ENCODE measurements around the gene SLC17A5. TPM values are rescaled to one million over a fixed set of nuclear protein-coding genes. Genes with fewer than 3 reads are reported as not detected.

Gene SLC17A5
- total RNA-seq, 1 experiment from 2014 or later, result 6.1 TPM

DNA sequence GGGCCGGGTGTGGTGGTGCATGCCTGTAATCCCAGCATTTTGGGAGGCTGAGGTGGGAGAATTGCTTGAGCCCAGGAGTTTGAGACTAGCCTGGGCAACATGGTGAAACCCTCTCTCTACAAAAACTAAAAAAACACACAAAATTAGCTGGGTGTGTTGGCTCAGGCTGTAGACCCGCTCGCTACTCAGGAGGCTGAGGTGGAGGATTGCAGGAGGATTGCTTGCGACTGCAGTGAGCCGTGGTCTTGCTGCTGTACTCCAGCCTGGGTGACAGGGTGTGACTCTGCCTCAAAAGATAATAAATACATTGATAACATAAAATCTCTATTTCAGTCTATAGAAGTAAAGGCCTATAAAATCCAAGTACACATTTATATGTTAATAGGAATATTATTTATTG lies 49.3 kb downstream of the SLC17A5 start:
- ChIA-PET POLR2A (interaction anchor here (0.6 to 10.3 kb wide), 3 partner anchors 24 to 120 kb away, joined by 4 to 185 read pairs (median 5); partner anchors contain the start of gene EEF1A1), CTCF (interaction anchor here (0.7 kb wide), 1 partner anchor 83 kb away, joined by 3 read pairs; the partner anchor contains the start of gene EEF1A1)
- H3K4me3 Mint-ChIP-seq (ENCODE audit: unreplicated experiment), result no peak overlapping the region
- H3K4me1 Mint-ChIP-seq (ENCODE audit: insufficient read depth, unreplicated experiment), result no peaks in the 10 kb centered on the region
- no peak overlapping the region for H3K27ac Mint-ChIP-seq (ENCODE audit: low read depth, unreplicated experiment)
- no peak for DNase-seq (ENCODE audit: unreplicated experiment)
- peaks cover 7% of the 10 kb centered on the region for H3K36me3 Mint-ChIP-seq (ENCODE audit: insufficient read depth, unreplicated experiment)
- TF ChIP-seq, protein P1, sequence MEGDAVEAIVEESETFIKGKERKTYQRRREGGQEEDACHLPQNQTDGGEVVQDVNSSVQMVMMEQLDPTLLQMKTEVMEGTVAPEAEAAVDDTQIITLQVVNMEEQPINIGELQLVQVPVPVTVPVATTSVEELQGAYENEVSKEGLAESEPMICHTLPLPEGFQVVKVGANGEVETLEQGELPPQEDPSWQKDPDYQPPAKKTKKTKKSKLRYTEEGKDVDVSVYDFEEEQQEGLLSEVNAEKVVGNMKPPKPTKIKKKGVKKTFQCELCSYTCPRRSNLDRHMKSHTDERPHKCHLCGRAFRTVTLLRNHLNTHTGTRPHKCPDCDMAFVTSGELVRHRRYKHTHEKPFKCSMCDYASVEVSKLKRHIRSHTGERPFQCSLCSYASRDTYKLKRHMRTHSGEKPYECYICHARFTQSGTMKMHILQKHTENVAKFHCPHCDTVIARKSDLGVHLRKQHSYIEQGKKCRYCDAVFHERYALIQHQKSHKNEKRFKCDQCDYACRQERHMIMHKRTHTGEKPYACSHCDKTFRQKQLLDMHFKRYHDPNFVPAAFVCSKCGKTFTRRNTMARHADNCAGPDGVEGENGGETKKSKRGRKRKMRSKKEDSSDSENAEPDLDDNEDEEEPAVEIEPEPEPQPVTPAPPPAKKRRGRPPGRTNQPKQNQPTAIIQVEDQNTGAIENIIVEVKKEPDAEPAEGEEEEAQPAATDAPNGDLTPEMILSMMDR (IDR thresholded peaks at IDR 0.05; ENCODE audit: unreplicated experiment), result no peak
- no TSS peak for BruUV-seq (replicated peaks)
- no peaks in the 10 kb centered on the region for H3K9me3 Mint-ChIP-seq (ENCODE audit: unreplicated experiment)
- no peaks in the 10 kb centered on the region for H3K27me3 Mint-ChIP-seq (ENCODE audit: insufficient read depth, unreplicated experiment)
- intact Hi-C loops (cut with micrococcal nuclease), result no loop called here

DNA sequence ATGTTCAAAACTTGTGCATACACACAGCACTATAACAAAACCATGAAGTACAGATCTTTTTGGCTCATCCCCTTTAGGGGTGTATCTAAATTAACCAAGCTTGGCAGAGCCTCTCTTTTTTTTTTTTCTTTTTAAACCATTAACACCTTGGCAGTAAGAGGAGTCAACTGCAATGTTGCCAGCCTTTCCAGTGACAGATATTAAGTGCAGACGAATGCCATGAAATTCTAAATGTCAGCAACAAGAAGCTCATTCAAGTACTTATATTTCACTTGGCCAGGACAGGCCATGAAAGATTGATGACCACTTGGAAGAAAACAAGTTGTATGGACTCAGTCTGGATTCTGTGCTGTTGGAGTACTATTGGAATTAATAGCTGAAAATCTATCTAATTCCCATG lies 49.8 kb downstream of the SLC17A5 start:
- CTCF ChIA-PET, result interaction anchor here (0.7 kb wide), 1 partner anchor 83 kb away, joined by 3 read pairs; the partner anchor contains the start of gene EEF1A1
- intact Hi-C loops (cut with micrococcal nuclease), result no loop called here
- Mint-ChIP-seq H3K27ac (ENCODE audit: low read depth, unreplicated experiment) (no peak overlapping the region), H3K4me1 (ENCODE audit: insufficient read depth, unreplicated experiment) (no peaks in the 10 kb centered on the region), H3K9me3 (ENCODE audit: unreplicated experiment) (no peaks in the 10 kb centered on the region), H3K4me3 (ENCODE audit: unreplicated experiment) (no peak overlapping the region), H3K36me3 (ENCODE audit: insufficient read depth, unreplicated experiment) (peaks cover 7% of the 10 kb centered on the region), H3K27me3 (ENCODE audit: insufficient read depth, unreplicated experiment) (no peaks in the 10 kb centered on the region)
- DNase-seq (ENCODE audit: unreplicated experiment), result no peak
- no TSS peak for BruUV-seq (replicated peaks)
- POLR2A ChIA-PET, result interaction anchor here (0.6 to 10.3 kb wide), 3 partner anchors 24 to 119 kb away, joined by 4 to 185 read pairs (median 5); partner anchors contain the start of gene EEF1A1
- TF ChIP-seq, protein P1 (IDR thresholded peaks at IDR 0.05; ENCODE audit: unreplicated experiment), result no peak

DNA sequence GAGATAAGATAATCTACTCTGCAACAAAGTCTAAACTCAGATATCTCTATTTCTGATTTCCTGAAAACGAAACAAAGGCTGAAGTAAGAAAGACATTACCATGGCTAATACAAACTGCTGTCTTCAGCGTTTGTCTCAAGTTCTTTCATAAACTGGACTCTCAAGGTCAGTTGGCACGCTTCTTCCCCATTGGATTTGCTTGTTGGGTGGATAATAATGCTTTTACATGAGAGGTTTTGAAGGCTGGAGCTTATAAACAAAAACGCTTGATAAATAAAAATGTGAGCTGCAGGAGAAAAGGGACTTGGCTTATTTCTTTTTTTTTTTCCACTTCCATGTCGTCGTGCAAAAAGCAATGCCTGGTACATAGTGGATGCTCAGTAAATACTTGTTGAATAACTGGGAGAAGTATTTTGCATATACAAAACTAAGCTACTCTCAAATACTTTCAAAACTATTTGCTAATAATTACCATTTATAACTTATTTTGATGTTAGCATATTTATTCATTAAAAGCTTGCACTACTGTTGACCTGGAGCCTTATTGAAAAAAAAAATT lies 67.3 kb downstream of the SLC17A5 start:
- POLR2A ChIA-PET, result interaction anchor here (0.7 to 5.7 kb wide), 20 partner anchors 11 to 131 kb away, joined by 3 to 133 read pairs (median 6); partner anchors contain the start of genes EEF1A1, MTO1 and SLC17A5
- CTCF ChIA-PET, result interaction anchor here (0.6 to 2.1 kb wide), 9 partner anchors 16 to 73 kb away, joined by 3 to 9 read pairs (median 4); partner anchors contain the start of genes EEF1A1 and SLC17A5

More for the DNA sequence above, 67.3 kb downstream of the SLC17A5 start:
- BruUV-seq (replicated peaks), result no TSS peak
- H3K27ac Mint-ChIP-seq (ENCODE audit: low read depth, unreplicated experiment), result peak overlapping the region; percentile 98
- no peak for DNase-seq (ENCODE audit: unreplicated experiment)
- no peaks in the 10 kb centered on the region for H3K36me3 Mint-ChIP-seq (ENCODE audit: insufficient read depth, unreplicated experiment)
- H3K9me3 Mint-ChIP-seq (ENCODE audit: unreplicated experiment), result no peaks in the 10 kb centered on the region
- intact Hi-C loops (cut with micrococcal nuclease), result no loop called here
- TF ChIP-seq, protein P1 (IDR thresholded peaks at IDR 0.05; ENCODE audit: unreplicated experiment), result no peak
- peaks cover 8% of the 10 kb centered on the region for H3K4me1 Mint-ChIP-seq (ENCODE audit: insufficient read depth, unreplicated experiment)
- H3K27me3 Mint-ChIP-seq (ENCODE audit: insufficient read depth, unreplicated experiment), result no peaks in the 10 kb centered on the region
- peak overlapping the region; percentile 63 for H3K4me3 Mint-ChIP-seq (ENCODE audit: unreplicated experiment)
